EH (cell line): ENCODE data around the gene MS4A3.
"Not testable (repeated sequence)": the region's sequence is repeated elsewhere in the genome, so short reads cannot be mapped to it uniquely, and the experiment has no call there.

Experiments used
- DNase-seq: peaks from one replicate; pipeline ENCODE4 v3.0.0-alpha.2; 2015; ENCODE audit warnings: low read depth

The MS4A3 gene

DNA sequence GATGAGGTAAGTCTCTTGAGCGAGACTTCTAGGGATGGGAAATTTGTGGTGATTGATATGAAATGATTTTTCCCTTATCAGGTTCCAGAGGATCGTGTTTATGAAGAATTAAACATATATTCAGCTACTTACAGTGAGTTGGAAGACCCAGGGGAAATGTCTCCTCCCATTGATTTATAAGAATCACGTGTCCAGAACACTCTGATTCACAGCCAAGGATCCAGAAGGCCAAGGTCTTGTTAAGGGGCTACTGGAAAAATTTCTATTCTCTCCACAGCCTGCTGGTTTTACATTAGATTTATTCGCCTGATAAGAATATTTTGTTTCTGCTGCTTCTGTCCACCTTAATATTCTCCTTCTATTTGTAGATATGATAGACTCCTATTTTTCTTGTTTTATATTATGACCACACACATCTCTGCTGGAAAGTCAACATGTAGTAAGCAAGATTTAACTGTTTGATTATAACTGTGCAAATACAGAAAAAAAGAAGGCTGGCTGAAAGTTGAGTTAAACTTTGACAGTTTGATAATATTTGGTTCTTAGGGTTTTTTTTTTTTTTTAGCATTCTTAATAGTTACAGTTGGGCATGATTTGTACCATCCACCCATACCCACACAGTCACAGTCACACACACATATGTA is 39.1 kb downstream of the MS4A3 start:
- no peak for DNase-seq

DNA sequence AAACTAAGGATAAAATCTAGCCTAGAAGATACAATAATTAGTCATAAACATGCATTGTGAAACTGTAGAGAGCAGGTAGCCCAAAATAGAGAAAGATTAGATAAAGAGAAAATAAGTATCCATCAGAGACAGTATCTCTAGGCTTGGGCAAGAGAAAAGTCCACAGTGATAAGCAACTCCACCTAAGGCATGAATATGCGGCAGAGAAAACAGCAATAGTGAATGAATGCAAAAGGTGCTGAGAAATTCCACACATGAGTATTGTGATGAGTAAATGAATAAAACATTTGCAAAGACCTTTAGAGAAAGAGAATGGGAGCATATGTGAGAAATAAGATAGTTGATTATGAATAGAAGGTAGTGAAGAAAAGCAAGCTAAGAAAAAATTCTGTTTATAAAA is 40.7 kb downstream of the MS4A3 start:
- no peak for DNase-seq

DNA sequence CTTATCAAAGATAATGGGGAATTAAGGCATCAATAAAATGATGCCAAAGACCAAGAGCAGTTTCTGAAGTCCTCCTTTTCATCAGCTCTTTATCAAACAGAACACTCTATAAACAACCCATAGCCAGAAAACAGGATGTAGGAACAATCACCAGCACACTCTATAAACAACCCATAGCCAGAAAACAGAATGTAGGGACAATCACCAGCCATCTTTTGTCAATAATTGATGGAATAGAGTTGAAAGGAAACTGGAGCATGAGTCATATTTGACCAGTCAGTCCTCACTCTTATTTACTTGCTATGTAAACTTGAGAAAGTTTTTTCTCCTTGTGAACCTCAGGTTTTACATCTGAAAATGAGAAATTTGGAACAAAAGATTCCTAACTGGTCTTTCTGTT is 42.0 kb downstream of the MS4A3 start:
- DNase-seq, result no peak

DNA sequence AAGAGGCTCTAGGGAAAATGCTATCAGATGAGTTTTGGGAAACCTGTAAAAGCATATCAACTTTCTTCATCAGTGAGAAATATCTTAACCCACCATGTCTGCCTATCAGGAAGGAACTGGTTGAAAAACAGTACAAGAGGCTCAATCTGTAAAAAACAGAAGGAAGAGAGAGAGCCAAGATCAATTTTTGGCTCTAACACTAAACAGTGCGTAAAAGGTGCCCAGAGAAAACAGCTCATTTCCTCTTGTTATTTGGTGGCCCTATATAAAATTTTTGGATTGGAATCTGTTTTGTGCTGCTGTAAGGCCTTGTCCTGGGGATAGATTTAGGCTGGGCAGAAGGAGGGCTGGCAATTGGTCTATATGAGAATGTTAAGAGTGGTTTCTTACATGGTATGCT is 44.1 kb downstream of the MS4A3 start:
- DNase-seq, result no peak

DNA sequence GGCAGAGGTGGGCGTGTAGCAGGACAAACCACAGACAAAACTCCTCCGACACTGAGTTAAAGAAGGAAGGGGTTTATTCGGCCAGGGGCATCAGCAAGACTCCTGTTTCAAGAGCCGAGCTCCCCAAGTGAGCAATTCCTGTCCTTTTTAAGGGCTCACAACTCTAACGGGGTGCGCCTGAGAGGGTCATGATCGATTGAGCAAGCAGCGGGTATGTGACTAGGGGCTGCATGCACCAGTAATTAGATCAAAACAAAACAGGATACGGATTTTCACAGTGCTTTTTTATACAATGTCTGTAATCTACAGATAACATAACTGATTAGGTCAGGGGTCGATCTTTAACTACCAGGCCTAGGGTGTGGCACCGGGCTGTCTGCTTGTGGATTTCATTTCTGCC is 44.9 kb downstream of the MS4A3 start:
- not testable (repeated sequence) for DNase-seq

DNA sequence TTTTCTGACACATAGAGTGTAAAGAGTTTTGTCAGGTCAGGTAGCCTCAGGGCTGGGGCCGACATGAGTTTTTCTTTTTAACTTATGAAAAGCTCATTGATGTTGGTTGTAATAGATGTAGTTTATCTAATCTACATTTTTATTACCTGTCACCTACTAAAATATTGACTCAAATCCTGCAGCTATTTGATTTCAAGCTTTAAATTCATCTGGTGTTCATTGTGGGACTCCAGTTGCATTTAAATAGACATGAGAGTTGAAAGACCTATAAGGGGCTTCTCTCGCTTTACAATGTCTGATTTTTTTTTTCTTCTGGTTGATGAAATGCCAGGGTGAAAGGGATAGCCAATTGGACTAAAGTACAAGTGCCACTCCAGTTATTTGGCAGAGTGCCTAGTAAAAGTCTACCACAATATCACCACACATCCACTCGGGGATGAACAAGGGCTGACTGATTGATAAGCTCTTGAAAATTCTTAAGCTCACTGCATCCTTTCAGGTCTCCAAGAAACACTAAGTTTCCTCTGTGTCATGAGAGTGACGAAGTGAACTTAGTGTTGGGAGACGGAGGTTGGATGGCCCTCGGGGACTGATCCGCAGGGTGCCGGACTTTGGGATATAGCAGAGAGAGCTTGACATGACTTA is 48.1 kb downstream of the MS4A3 start:
- not testable (repeated sequence) for DNase-seq

DNA sequence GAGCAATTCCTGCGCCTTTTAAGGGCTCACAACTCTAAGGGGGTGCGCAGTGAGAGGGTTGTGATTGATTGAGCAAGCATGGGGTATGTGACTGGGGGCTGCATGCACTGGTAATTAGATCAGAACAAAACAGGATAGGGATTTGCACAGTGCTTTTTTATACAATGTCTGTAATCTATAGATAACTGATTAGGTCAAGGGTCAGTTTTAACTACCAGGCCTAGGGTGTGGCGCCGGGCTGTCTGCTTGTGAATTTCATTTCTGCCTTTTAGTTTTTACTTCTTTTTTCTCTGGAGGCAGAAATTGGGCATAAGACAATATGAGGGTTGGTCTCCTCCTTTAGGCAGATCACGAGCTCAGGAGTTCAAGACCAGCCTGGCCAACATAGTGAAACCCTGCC is 52.2 kb downstream of the MS4A3 start:
- not testable (repeated sequence) for DNase-seq

DNA sequence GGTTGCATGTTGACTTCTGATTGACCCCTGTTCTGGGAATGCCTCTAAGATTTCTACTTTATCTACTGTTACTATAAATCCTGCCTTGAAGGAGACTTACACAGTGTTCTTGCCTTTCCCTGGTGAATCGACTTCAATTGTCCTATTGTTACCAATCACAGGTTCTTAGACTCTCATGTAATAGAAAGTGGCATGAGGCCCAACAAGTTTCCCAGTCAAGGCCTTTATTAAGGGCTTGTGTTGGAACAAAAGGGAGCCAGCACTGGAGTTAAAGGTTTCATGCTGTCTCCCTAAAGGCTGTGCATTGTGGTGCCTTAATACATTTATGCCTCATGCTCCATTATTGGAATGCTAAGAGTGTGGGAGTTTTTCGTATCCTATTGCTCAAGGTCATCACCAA is 55.3 kb downstream of the MS4A3 start:
- DNase-seq, result no peak

DNA sequence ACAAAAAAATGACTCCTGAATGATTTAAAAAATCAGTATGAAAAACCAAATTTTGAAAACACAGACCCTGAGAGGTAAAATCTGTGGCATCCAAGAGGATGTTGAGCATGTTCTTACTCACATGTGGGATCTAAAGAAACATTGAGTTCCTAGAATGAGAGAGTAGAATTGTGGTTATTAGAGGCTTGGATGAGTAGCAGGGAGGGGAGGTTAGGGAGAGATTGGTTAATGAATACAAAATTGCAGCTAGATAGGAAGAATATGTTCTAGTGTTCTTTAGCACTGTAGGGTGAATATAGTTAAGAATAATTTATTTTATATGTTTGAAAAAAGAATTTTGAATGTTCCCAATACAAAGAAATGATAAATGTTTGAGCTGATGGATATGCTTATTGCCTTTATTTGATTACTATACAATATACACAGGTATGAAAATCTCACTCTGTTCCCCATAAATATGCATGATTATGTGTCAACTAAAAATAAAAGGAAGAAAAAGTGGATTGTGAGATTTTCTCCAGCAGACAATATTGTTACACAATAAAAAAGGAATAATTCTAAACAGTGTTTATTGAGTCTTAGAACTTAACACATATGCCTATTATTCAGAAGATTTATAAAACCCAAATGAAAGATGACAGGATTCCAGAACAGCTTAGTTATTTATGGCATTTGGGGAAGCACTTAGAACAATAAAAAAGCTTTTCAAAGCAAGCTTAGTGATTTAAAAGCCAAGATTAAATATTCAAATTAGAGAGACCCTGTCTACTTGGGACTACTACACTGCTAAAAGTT is 60.7 kb downstream of the MS4A3 start:
- DNase-seq, result no peak

DNA sequence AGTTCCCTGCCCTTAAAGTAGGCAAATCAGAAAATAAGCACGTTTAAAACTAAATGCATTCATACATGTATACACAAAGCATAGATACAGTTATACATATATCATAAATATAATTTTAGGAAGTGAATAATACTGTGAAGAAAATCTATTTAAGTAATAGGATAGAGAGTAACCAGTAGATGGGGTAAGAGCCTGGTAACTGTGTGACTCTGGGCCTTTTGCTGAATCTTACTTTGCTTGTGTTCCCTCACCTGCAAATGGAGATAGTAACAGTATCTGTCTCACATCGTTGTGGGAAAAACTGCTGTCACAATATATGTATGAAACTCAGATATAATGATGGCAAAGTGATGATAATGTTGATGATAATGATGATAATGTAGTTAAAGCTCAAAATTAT is 61.9 kb downstream of the MS4A3 start:
- no peak for DNase-seq

DNA sequence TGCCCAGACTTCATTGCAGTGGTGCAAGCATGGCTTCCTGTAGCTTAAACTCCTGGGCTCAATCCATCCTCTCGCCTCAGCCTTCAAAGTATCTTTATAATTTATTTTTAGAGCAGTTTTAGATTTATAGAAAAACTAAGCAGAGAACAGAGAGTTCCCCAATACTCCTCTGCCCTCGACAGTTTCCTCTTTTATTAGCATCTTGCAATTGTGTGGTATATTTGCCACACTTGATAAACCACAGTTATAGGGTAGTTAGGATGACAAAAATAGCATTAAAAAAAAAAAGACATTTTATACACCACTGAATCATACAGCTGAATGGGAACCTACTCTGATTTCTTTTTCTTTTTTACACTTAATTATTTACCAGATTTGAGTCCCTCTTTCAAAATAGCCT is 63.2 kb downstream of the MS4A3 start:
- DNase-seq, result no peak
